MM.1S (cell line): Measurements from ENCODE around the gene BSDC1.

Experiments used
- CTCF ChIP-seq: fragments of 300-600 bp; sonication (generic); IDR thresholded peaks from 2 replicates; pipeline ENCODE4 v1.5.1; 2016; ENCODE audit warnings: antibody characterized with exemption, low read length, mixed read lengths
- EZH2 ChIP-seq: fragments of 300-600 bp; sonication (generic); optimal IDR thresholded peaks from 2 replicates; pipeline ENCODE3; 2017; ENCODE audit warnings: low read depth, mild to moderate bottlenecking, antibody characterized with exemption, low read length, mixed read lengths
- EZH2phosphoT487 ChIP-seq: fragments of 300-600 bp; sonication (generic); IDR thresholded peaks from 2 replicates; pipeline ENCODE4 v1.6.1; 2018; ENCODE audit warnings: antibody characterized with exemption, low read length

DNA sequence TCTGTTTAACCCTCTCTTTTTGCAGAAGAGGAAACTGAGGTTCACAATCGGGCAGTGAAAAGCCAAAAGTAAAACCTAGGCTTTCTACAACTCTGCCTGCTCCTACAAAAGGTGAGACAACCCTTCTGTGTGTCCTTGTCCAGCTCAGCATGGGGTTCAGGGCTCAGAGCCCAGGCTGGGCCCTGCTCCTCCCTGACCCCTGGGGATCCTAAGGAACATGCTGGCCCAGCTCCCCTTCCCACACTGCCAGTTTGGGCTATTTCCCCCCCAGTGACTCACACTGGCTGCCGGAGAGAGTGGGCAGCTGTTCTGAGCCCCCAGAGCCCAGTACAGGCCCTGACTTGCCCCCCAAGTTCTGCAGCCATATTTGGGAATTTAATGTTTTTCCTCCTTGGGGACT lies 40.8 kb downstream of the BSDC1 start:
- TF ChIP-seq CTCF, result no peak
- no peak for TF ChIP-seq EZH2
- no peak for TF ChIP-seq EZH2phosphoT487
